Tibial nerve (tissue), 4 donors: ENCODE measurements around the gene PEX6.

Source experiments
- CTCF ChIP-seq, 5 experiments: fragments of 200-600 bp in 3 of 5; fragments of 450-650 bp in 2 of 5; sonication (generic) in 3 of 5; IDR thresholded peaks; one replicate each; pipeline ENCODE4 v1.5.1; 2016 to 2019; ENCODE audit warnings: antibody characterized with exemption in 5 of 5, mild to moderate bottlenecking in 3 of 5, moderate library complexity in 2 of 5
- EP300 ChIP-seq, 2 donors: sonication (generic); formaldehyde crosslinking; IDR thresholded peaks; one replicate each; pipeline ENCODE4 v1.6.1; 2017; ENCODE audit warnings: antibody characterized with exemption in 2 of 2, mild to moderate bottlenecking in 1 of 2
- POLR2A ChIP-seq, 2 donors: fragments of 450-650 bp; IDR thresholded peaks; one replicate each; pipeline ENCODE4 v1.6.1; 2017; ENCODE audit warnings: antibody characterized with exemption in 2 of 2, mild to moderate bottlenecking in 2 of 2, moderate library complexity in 2 of 2

- TF ChIP-seq POLR2A (IDR thresholded peaks at IDR 0.05) (no peak), CTCF (IDR thresholded peaks at IDR 0.05) (no peak), EP300 (IDR thresholded peaks at IDR 0.05) (no peak)
These were observed 42.6 kb downstream of the PEX6 start for GRCh38 chr6:42936398-42936797.
